DMS79 treated with DMSO at 0.1 percent for 48 hours (cell line): ENCODE results near the gene PTPRE.

Experiments
- DNase-seq: peaks from one replicate; lab custom pipeline; 2025; lab: John Stamatoyannopoulos, UW

PTPRE gene

DNA sequence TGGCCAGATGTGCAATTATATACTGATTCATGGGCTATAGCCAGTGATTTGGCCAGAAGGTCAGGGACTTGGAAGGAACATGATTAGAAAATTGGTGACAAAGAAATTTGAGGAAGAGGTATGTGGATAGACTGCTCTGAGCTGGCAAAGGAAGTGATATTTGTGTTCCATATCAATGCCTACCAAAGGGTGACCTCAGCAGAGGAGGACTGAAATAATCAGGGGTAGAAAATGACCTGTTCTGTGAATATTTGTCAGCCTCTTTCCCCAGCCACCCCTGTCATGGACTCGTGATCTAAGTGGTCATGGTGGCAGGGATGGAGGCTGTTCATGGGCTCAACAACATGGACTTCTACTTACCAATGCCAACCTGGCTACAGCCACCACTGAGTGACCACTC is 47.0 kb downstream of the PTPRE start:
- DNase-seq, result no peak

GRCh38 chr10:127959428-127959827 is 52.5 kb downstream of the PTPRE start:
- no peak for DNase-seq

DNA sequence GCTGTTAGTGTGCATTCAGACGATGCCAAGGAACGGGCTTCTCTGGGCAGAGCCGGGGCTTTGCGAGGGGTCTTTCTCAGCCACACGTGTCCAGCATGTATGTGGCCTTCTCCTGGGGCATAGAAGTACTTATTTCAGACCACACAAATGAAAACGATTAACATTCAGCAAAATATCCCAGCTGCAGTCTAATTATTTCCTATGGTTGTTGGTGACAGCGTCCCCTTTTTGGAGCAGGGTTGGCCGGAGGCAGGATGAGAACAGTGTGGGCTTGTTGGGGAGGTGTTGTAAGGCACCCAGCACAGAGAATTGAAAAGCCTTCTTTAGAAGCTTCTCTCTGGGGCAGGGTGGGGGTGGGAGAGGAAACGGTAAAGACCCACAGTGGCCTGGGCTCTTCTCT is 54.2 kb downstream of the PTPRE start:
- no peak for DNase-seq

- DNase-seq, result no peak
These were observed 55.3 kb downstream of the PTPRE start for GRCh38 chr10:127962205-127962604.

- DNase-seq, result no peak
These were observed 56.2 kb downstream of the PTPRE start for GRCh38 chr10:127963136-127963535.

DNA sequence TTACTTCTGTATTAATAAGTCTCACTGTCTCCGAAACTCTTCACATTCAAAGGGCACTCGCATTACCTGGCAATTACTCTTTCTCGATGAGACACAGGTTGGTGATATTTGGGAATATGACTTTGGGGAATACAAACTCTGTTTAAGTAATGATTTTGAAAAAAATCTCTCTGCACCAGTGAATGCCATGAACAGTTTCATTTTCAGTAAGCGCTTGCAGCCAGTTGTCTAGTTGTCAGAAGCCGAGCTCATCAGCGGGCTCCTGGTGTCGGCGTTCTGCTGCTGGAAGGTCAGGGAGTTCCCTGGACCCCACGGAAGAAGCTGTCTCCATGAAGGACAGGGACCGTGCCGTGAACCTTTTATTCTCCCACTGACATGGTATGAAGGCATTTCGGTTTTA is 57.7 kb downstream of the PTPRE start:
- DNase-seq, result no peak

DNA sequence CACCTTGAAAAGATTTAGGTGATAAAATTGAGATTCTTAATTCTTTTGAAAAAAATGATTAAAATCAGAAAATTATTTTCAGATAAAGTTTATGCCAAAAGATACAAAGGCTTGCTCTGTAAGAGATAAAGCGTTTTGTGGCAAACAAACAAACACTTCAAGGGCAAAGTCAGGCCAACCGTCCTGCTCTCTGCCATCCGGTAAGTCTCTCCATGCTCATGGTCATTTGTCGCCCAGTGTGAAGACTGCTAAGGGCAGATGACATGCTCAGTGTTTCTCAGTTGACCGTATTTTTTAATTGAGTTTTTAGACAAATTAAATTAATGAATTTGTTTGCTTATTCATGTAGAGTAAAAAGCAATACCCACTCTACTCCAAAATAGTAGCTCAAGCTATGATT is 60.0 kb downstream of the PTPRE start:
- DNase-seq, result no peak

DNA sequence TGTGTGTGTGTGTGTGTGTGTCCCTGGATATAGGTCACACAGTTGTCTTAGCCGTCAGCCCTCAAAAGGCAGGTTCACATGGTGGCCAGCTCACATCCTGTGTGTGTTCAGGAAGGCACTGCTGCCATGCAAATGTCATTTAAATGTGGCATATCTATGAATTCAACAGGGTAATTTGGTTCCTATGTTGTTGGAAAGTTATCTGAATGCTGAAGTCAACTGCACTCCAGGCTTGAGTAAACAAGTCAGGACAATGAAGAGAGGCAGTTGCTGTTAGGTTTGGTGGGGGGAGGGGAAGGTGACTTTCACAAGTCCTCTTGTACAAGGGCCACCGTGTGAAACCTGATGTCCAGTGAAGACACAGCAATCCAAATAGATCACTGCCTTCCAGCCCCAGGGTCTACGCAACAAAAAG is 61.1 kb downstream of the PTPRE start:
- DNase-seq, result no peak

DNA sequence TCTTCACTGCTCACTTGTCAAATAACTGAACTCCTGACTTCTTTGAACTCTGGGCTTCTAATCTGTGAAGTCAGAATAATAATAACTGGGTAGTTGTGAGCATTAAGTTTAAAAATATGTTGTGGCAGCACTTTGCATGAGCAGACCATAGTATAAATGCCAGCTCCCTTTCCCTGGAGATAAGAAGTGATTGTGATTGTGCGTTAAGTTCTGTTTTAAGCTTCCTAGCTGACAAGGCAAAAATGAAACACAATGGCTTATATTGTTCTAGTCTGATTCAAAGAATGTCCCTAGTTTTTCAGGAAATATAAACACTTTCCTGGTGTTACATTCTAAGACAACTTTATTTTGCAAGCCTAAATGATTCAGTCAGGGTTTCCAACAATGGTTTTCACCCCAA is 61.8 kb downstream of the PTPRE start:
- DNase-seq, result no peak

- DNase-seq, result no peak
These were observed 64.4 kb downstream of the PTPRE start for GRCh38 chr10:127971101-127971946.

DNA sequence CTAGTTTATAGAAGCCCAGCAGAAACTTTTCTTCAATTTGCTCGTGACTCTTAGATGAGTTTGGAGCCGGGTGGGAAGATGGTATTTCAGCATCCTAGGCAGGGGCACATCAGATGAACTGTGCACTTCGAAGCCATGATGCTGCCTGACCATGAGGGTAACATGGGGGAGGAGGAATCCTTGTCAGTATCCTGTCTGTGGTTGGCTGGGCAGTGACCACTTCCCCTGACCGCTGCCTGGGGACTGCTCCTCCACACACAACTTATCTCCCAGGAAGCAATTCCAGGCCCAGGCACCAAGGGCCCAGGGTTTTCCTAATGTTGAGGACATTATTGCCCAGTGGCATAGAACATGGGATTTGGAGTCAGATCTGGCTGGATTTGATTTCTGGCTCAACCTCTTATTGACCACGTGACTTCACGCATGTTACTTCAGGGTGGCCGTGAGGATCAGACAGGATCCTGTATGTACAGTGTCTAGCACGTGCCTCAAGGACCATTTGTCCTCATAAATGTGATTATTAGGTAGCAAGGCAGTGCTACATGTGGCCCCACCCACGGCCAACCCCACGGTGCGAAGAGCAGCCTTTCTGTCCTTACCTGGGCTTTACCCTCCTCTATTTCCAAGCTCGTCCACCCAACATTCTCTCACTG is 65.2 kb downstream of the PTPRE start:
- DNase-seq, result no peak

- no peak for DNase-seq
These were observed 66.0 kb downstream of the PTPRE start for GRCh38 chr10:127972751-127973357.

GRCh38 chr10:127973791-127974311 is 66.9 kb downstream of the PTPRE start:
- no peak for DNase-seq

DNA sequence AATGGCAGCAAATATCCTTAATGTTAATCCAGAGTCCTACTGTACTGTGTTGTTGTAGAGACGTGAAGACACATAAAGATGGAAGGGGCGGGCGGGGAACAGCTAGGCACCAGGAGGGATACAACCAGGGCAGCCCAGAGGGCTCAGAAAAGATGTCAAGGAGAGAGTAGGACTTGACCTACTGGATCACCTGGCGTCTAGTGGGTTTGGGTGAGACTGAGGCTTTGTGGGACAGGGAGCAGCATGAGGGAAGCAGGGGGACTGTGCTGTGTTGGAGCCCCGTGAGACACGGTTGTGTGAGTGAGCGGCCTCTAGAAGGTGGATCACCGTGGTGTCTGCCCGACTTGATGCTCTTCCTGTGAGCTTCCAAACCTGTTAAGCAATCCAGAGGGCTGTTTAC is 68.0 kb downstream of the PTPRE start:
- DNase-seq, result no peak

- no peak for DNase-seq
These were observed 69.4 kb downstream of the PTPRE start for GRCh38 chr10:127976286-127976685.

DNA sequence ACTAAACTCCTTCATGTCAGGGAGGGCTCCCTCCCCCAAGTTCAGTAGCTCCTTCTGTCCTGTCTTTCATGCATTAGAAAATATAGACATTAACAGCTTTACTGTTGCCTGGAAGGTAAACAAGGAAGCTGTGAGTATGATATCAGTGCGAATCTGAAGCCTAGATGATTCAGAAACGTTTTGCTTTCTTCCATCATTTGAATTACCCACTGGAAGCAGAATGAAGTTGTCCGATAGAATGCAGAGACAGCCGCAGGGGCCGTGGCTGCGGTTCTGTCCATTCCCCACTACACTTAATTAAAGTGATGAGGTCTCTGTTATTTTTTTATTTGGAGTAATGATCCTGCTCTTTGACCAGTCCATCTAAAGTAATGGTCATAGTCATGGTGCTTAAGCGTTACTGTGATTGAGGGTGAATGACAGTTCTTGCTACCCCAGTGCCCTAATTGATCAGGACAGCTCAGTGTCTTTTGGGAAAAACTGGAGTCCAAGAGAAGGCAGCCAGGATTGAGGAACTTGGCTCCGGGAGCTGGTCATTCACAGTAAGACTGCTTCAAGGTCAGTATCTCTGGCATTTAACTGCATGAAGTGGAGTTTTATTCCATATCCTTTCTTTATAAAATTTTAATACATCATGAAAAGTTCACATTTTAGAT is 69.9 kb downstream of the PTPRE start:
- no peak for DNase-seq

GRCh38 chr10:127977357-127978009 is 70.6 kb downstream of the PTPRE start:
- DNase-seq, result no peak

GRCh38 chr10:127978481-127978880 is 71.6 kb downstream of the PTPRE start:
- DNase-seq, result no peak

- no peak for DNase-seq
These were observed 72.1 kb downstream of the PTPRE start for GRCh38 chr10:127979045-127979444.

- no peak for DNase-seq
These were observed 72.7 kb downstream of the PTPRE start for GRCh38 chr10:127979566-127979965.

- no peak for DNase-seq
These were observed 74.0 kb downstream of the PTPRE start for GRCh38 chr10:127980898-127981297.

DNA sequence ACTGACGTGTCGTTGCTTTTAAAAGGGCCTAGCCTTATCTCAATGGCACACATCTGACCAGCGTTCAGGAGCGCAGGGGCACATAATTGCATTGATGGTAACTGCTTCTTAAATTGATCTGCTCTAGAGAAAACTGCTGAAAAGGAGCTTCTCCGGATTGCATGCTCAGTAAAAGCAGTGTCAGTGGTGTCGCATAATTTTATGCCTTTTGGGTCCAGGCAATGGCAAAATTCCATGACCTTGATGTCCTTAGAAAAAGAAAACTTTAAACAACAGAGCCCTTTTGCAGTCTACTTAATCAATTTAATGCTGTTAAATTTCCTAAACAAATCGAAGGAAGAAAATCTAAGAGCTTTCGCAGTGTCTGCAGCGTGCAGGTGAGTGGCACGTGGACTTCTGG is 75.7 kb downstream of the PTPRE start:
- DNase-seq, result no peak
